HCT116 (cell line): ENCODE measurements around the gene DNAJC7. TPM values are rescaled to one million over a fixed set of nuclear protein-coding genes. Genes with fewer than 3 reads are reported as not detected.

Experiments
- ATAC-seq: fragments of 200-7000 bp; cut with Tn5 transposase; 2 replicates; pipeline ENCODE4 v1.9.1; 2020; ENCODE audit warnings: mild to moderate bottlenecking, moderate library complexity
- BruUV-seq: library from RNA; stranded (reverse); fragments of 400-500 nt; replicated peaks from 2 replicates; lab custom pipeline; 2021; lab: Mats Ljungman, UMichigan
- CTCF ChIA-PET: fragments of 300-600 bp; sonication (Branson Sonifier 250); formaldehyde crosslinking; loops from one replicate; lab custom pipeline; 2021; ENCODE audit warnings: antibody characterized with exemption; lab: Charles Lee
- POLR2A ChIA-PET: fragments of 300-600, 350-600 bp; sonication (Branson Sonifier 250); formaldehyde crosslinking; loops from one replicate; lab custom pipeline; 2021; ENCODE audit warnings: antibody characterized with exemption; lab: Charles Lee
- RAD21 ChIA-PET, 2 experiments: fragments of 300-600 bp; sonication (Branson Sonifier 250); formaldehyde crosslinking; loops; one replicate each; lab custom pipeline; 2023; ENCODE audit warnings: low total read pairs in 2 of 2; ENCODE audit not compliant: uncharacterized antibody in 2 of 2, unreplicated experiment in 2 of 2, low non-redundant PET in 1 of 2; lab: Charles Lee
- DNase-seq: peaks from one replicate; pipeline ENCODE4 v3.0.0-alpha.2; 2010; ENCODE audit warnings: low read depth, low spot score
- H2AFZ ChIP-seq: fragments of 200-600 bp; shearing (Covaris generic), sonication (generic); 2 replicates; pipeline ENCODE4 v1.6.1; 2017; ENCODE audit warnings: low read depth, mixed run types, mixed read lengths, antibody characterized with exemption, low read length; ENCODE audit not compliant: poor library complexity, severe bottlenecking
- H3K27ac ChIP-seq: 2 replicates; pipeline ENCODE4 v1.5.1; 2012; ENCODE audit warnings: low read depth, low read length
- H3K27me3 ChIP-seq: fragments of 200-600 bp; sonication (generic); 2 replicates; pipeline ENCODE4 v1.6.1; 2016; ENCODE audit warnings: mixed run types, low read length, mixed read lengths; ENCODE audit not compliant: insufficient read depth
- H3K36me3 ChIP-seq, 2 experiments: fragments of 200-500 bp in 1 of 2; fragments of 200-600 bp in 1 of 2; sonication (Bioruptor generic) in 1 of 2; sonication (generic) in 1 of 2; 2 replicates each; pipeline versions ENCODE4 v1.5.1 to v1.6.1; 2014 to 2016; ENCODE audit warnings: low read length in 2 of 2, inconsistent platforms in 1 of 2, mixed read lengths in 1 of 2, mixed run types in 1 of 2; ENCODE audit not compliant: insufficient read depth in 2 of 2, control insufficient read depth in 1 of 2
- H3K4me1 ChIP-seq, 2 experiments: fragments of 200-600 bp in 1 of 2; sonication (generic) in 1 of 2; 2 replicates each; pipeline versions ENCODE4 v1.5.1 to v1.6.1; 2012 to 2017; ENCODE audit warnings: low read length in 2 of 2, inconsistent platforms in 1 of 2, mild to moderate bottlenecking in 1 of 2, mixed read lengths in 1 of 2, mixed run types in 1 of 2, moderate library complexity in 1 of 2; ENCODE audit not compliant: insufficient read depth in 2 of 2, control insufficient read depth in 1 of 2
- H3K4me2 ChIP-seq: fragments of 200-600 bp; sonication (generic); 2 replicates; pipeline ENCODE4 v1.6.1; 2017; ENCODE audit warnings: mixed run types, low read length, mixed read lengths
- H3K4me3 ChIP-seq, 2 experiments: fragments of 200-600 bp in 1 of 2; sonication (generic) in 1 of 2; replicated peaks in 1 of 2; 2 replicates each; pipeline ENCODE4 v1.5.1; 2011 to 2016; ENCODE audit warnings: low read length in 2 of 2, control low read depth in 1 of 2, low read depth in 1 of 2, mild to moderate bottlenecking in 1 of 2, mixed read lengths in 1 of 2, mixed run types in 1 of 2
- H3K79me2 ChIP-seq: fragments of 200-600 bp; sonication (generic); 2 replicates; pipeline ENCODE4 v1.6.1; 2017; ENCODE audit warnings: mild to moderate bottlenecking, mixed run types, low read length, moderate library complexity, mixed read lengths; ENCODE audit not compliant: insufficient read depth
- H3K9ac ChIP-seq: fragments of 200-600 bp; sonication (generic); 2 replicates; pipeline ENCODE4 v1.6.1; 2016; ENCODE audit warnings: low read length, mixed read lengths
- H3K9me2 ChIP-seq: fragments of 200-600 bp; sonication (generic), shearing (Covaris generic); 2 replicates; pipeline ENCODE4 v1.6.1; 2017; ENCODE audit warnings: mixed run types, mild to moderate bottlenecking, moderate library complexity; ENCODE audit not compliant: insufficient read depth
- H3K9me3 ChIP-seq, 2 experiments: fragments of 200-500 bp in 1 of 2; fragments of 200-600 bp in 1 of 2; sonication (Bioruptor generic) in 1 of 2; sonication (generic) in 1 of 2; 2 replicates each; pipeline ENCODE4 v1.6.1; 2014 to 2017; ENCODE audit warnings: low read length in 2 of 2, mixed read lengths in 2 of 2, inconsistent platforms in 1 of 2, low read depth in 1 of 2, mild to moderate bottlenecking in 1 of 2, mixed run types in 1 of 2, moderate library complexity in 1 of 2; ENCODE audit not compliant: control insufficient read depth in 1 of 2, insufficient read depth in 1 of 2
- H4K20me1 ChIP-seq: fragments of 200-600 bp; sonication (generic), shearing (Covaris generic); 2 replicates; pipeline ENCODE4 v1.6.1; 2017; ENCODE audit warnings: mixed run types, mild to moderate bottlenecking, moderate library complexity; ENCODE audit not compliant: insufficient read depth
- ELF1 ChIP-seq: IDR thresholded peaks from 2 replicates; pipeline ENCODE4 v1.6.1; 2012; ENCODE audit warnings: low read depth, borderline replicate concordance
- POLR2AphosphoS5 ChIP-seq: IDR thresholded peaks from 2 replicates; pipeline ENCODE4 v1.6.1; 2011; ENCODE audit warnings: mild to moderate bottlenecking, low read depth, low read length, moderate library complexity
- SIN3A ChIP-seq: IDR thresholded peaks from 2 replicates; pipeline ENCODE4 v1.6.1; 2012; ENCODE audit warnings: low read depth
- YY1 ChIP-seq: IDR thresholded peaks from 2 replicates; pipeline ENCODE4 v1.6.1; 2011; ENCODE audit warnings: low read length, low read depth, moderate library complexity, mild to moderate bottlenecking; ENCODE audit not compliant: insufficient replicate concordance; ENCODE audit errors: extremely low read depth
- ZFX ChIP-seq: fragments of 450-650 bp; IDR thresholded peaks from 2 replicates; pipeline ENCODE4 v1.6.1; 2017
- intact Hi-C: fragments of 100-400 bp; cut with micrococcal nuclease; formaldehyde crosslinking; loops from 2 replicates; pipeline ENCODE4 v1.10.0; 2022
- total RNA-seq: library from RNA; stranded (reverse); gene quantifications from one replicate; pipeline ENCODE4 v1.2.1, GENCODE V29; 2021; ENCODE audit not compliant: unreplicated experiment
- TF ChIP-seq, protein P1 (sequence below): IDR thresholded peaks from 2 replicates; pipeline ENCODE4 v1.6.1; 2012; ENCODE audit warnings: low read depth
- TF ChIP-seq, protein P2 (sequence below): IDR thresholded peaks from 2 replicates; pipeline ENCODE4 v1.6.1; 2012
- TF ChIP-seq, protein P3 (sequence below), 3 experiments: fragments of 200-600 bp in 1 of 3; sonication (generic) in 1 of 3; IDR thresholded peaks in 2 of 3; conservative IDR thresholded peaks in 1 of 3; 2 replicates each; pipeline ENCODE4 v1.5.1; 2012 to 2017; ENCODE audit warnings: low read depth in 2 of 3, low read length in 2 of 3, antibody characterized with exemption in 1 of 3, borderline replicate concordance in 1 of 3, control low read depth in 1 of 3, mild to moderate bottlenecking in 1 of 3, mixed read lengths in 1 of 3, mixed run types in 1 of 3, moderate library complexity in 1 of 3; ENCODE audit not compliant: insufficient read depth in 1 of 3

The DNAJC7 gene
- total RNA-seq, 1 experiment from 2014 or later, result 113 TPM

DNA sequence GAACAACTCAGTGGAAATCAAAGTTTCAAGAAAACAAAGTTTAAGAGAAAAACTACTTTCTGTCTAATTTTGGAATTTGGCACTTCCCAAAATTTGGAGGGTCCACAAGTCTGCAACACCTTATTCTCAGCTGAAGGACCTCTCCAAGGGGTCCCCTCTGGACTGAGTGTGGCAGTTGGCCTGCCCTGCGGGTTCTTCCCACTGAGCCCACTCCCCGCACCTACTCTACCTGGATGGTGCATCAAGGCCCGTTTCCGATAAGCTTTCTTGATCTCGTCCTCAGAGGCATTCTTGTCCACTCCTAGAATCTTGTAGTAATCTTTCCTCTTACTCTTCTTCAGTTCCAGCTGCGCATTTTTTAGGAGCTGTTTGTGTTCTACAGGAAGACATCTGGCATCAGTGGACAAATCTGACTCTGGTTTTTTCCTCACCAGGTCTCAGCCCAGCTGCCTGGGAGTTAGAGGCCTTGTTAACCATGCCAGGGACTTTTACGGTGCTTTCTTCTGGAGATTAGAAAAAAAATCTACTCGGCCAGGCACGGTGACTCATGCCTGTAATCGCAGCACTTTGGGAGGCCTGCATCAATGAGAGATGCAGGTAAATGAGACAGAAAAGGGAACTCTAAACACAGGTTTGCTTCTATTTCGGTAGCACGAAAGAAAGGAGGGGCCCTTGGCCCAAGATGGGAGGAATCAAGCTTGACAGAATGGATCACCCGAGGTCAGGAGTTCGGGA lies 35.0 kb downstream of the DNAJC7 start (continued):
- TF ChIP-seq, protein P1, sequence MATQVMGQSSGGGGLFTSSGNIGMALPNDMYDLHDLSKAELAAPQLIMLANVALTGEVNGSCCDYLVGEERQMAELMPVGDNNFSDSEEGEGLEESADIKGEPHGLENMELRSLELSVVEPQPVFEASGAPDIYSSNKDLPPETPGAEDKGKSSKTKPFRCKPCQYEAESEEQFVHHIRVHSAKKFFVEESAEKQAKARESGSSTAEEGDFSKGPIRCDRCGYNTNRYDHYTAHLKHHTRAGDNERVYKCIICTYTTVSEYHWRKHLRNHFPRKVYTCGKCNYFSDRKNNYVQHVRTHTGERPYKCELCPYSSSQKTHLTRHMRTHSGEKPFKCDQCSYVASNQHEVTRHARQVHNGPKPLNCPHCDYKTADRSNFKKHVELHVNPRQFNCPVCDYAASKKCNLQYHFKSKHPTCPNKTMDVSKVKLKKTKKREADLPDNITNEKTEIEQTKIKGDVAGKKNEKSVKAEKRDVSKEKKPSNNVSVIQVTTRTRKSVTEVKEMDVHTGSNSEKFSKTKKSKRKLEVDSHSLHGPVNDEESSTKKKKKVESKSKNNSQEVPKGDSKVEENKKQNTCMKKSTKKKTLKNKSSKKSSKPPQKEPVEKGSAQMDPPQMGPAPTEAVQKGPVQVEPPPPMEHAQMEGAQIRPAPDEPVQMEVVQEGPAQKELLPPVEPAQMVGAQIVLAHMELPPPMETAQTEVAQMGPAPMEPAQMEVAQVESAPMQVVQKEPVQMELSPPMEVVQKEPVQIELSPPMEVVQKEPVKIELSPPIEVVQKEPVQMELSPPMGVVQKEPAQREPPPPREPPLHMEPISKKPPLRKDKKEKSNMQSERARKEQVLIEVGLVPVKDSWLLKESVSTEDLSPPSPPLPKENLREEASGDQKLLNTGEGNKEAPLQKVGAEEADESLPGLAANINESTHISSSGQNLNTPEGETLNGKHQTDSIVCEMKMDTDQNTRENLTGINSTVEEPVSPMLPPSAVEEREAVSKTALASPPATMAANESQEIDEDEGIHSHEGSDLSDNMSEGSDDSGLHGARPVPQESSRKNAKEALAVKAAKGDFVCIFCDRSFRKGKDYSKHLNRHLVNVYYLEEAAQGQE, result no peak
- TF ChIP-seq ELF1, result no peak
- no peak for TF ChIP-seq YY1
- TF ChIP-seq, protein P2, sequence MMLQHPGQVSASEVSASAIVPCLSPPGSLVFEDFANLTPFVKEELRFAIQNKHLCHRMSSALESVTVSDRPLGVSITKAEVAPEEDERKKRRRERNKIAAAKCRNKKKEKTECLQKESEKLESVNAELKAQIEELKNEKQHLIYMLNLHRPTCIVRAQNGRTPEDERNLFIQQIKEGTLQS, result no peak
- no peak for TF ChIP-seq ZFX

- BruUV-seq, result no TSS peak
- TF ChIP-seq SIN3A (no peak), POLR2AphosphoS5 (no peak)
- TF ChIP-seq, protein P3, sequence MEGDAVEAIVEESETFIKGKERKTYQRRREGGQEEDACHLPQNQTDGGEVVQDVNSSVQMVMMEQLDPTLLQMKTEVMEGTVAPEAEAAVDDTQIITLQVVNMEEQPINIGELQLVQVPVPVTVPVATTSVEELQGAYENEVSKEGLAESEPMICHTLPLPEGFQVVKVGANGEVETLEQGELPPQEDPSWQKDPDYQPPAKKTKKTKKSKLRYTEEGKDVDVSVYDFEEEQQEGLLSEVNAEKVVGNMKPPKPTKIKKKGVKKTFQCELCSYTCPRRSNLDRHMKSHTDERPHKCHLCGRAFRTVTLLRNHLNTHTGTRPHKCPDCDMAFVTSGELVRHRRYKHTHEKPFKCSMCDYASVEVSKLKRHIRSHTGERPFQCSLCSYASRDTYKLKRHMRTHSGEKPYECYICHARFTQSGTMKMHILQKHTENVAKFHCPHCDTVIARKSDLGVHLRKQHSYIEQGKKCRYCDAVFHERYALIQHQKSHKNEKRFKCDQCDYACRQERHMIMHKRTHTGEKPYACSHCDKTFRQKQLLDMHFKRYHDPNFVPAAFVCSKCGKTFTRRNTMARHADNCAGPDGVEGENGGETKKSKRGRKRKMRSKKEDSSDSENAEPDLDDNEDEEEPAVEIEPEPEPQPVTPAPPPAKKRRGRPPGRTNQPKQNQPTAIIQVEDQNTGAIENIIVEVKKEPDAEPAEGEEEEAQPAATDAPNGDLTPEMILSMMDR (IDR thresholded peaks at IDR 0.05 in 2 of 3, conservative IDR thresholded peaks at IDR 0.05 in 1 of 3; ENCODE audit: borderline replicate concordance in 1 of 3, insufficient read depth in 1 of 3, low read depth in 2 of 3, low read length in 2 of 3), result no peak
- H2AFZ ChIP-seq, result no peak overlapping the region
- no peak for DNase-seq
- H3K9ac ChIP-seq, result no peak overlapping the region
- H3K4me1 ChIP-seq, result 0 out of 4 replicates have a peak, but pooled peaks cover 0 to 2% of the 10 kb centered on the region in 2 experiments
- H3K27ac ChIP-seq, result no peak overlapping the region
- no peaks in the 10 kb centered on the region for H3K9me2 ChIP-seq
- intact Hi-C loops, result no loop called here
- H3K4me2 ChIP-seq, result no peak overlapping the region
- CTCF ChIA-PET, result no interaction called here
- no peak for ATAC-seq
- no peak overlapping the region for H3K4me3 ChIP-seq
- no peaks in the 10 kb centered on the region for H3K79me2 ChIP-seq
- no peaks in the 10 kb centered on the region for H3K9me3 ChIP-seq
- no peaks in the 10 kb centered on the region for H3K27me3 ChIP-seq
- POLR2A ChIA-PET, result no interaction called here
- peaks cover 45% of the 10 kb centered on the region in 2 experiments for H3K36me3 ChIP-seq
- RAD21 ChIA-PET, result no interaction called here
- no peaks in the 10 kb centered on the region for H4K20me1 ChIP-seq
Observed at GRCh38 chr17:41977991-41978390, 39.2 kb downstream of the DNAJC7 start.
